NT2/D1 (cell line): ENCODE results near the gene SNTA1.

Source experiments
- YY1 ChIP-seq: IDR thresholded peaks from 2 replicates; pipeline ENCODE4 v1.6.1; 2011; ENCODE audit not compliant: insufficient read length, insufficient read depth
- ZNF274 ChIP-seq: IDR thresholded peaks from 2 replicates; pipeline ENCODE4 v1.6.1; 2011; ENCODE audit warnings: mild to moderate bottlenecking, low read depth, low read length

- TF ChIP-seq YY1 (no peak), ZNF274 (no peak)
These were observed 50.0 kb downstream of the SNTA1 start for GRCh38 chr20:33393609-33394008.
